ENCODE data around the gene CDSN.

Gene CDSN

DNA sequence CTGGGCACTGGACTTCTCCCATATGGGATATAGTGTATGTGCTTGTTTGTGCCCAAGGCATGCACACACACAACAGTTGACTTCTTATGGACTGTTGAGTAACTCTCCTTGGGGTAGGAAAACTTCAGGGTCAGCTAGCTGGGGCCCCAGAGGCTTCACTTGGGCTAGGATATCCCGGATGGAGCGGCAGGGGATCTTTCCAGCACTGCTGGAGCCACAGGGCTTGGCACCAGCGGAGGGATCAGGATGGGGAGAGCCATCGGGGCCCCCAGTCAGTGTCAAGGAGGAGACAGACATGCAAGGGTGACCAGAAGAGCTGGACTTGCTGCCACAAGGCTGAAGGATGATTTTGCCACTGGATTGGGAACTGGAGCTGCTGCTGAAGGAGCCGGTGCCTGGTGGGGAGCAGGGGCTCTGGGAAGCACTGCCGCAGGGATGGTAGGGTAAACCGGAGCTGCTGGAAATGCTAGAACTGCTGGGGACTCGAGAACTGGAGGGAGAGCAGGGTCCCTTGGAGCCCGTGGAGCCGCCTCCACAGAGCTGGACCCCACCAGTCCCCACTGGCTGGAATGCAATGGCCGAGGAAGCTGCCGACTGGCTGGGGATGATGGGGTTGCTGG, 4.2 kb downstream of the CDSN start:
- DNase-seq (ENCODE audit: low read depth, low spot score): no peak

DNA sequence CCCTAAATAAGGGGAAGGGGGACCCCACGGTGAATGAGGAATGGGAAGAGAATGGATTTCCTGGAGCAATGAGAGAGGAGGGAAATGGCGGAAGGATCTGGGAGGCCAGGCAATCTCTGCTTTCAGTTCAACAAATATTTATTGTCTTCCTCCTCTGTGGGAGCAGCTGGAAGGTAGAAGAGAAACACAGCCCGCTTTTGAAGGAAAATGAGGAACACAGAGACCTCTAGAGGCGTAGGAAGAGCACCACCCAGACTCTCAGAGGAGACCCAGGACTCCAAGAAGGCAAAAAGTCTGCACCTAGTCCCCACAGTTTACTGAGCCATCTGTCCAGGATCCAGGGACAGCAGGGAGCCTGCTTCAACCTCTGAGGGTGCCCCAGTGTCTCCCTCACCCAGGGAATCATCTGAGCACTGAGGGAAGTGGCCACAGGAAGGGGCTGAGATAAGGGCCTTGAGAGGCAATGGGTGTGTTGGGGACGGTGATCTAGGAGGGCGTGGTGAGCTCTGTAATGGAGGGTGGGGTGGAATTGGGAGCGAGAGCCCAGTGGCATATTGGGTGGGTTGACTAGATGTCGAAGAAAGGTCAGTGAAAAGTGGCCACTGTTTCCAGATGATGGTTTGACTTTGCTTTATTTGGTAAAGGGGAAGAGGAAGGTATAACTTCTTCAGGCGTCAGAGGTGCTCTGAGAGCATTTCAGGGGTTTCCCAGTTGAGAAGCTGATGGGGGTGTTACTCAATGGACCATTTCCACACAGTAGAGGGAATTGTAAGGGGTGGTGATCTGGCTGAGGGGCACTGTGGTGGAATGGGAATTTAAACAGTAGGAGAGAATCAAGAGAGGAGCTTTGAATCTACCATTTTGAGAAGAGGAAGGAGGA, 5.0 kb downstream of the CDSN start:
- DNase-seq (ENCODE audit: low read depth, low spot score): no peak

DNA sequence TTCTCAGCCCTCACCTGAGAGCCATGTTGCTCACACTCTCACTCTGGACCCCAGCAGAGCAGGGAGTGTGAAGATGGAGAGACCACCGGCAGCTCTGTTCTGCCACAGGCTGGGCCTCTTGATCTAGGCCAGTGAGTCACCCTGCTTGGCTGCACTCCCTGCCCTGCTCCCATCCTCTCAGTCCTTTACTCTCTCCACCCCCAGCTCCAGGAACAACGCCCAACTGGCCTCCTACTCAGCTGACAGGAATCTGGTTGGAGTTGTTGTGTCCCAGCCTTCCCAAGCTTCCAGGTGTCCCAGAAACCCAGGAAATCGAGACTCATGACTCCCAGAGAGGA, 5.7 kb downstream of the CDSN start, which contains the start of gene PSORS1C1:
PSORS1C1 (plus strand) TSS at position 260 of the 338 bp plus-strand sequence. CDS start 14,833 bp downstream, outside the sequence.
- DNase-seq (ENCODE audit: low read depth, low spot score): peak; percentile 60

DNA sequence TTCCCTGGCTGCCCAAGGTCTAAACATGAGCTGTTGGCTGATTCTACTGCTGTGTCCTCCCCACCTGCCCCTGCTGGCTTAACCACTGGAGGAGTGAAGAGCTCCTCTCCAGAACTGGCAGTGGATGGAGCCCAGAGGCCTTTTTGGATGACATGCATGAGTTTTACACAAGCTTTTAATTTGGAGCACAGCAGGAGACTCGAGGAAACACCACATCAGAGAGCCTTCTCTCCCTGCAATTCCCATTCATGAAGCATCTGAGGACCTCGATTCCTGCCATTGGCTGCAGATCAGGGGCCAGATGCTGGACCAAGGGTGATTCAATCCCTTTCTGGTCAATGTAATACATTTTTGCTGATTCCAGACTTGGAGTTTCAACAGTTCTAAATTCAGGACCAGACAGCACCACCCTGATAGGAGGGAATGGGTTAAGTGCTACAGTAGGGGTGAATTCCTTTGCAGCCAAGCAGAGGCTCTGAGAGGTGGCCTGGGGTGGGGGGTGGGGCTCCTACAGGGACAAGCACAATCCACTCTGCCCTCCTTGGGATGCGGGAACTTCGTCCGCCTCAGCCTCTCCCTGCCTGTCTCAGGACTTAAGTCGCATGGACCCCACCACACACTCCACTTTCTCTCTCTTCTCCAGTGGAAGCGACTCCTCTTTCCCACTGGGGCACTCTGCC, 6.2 kb downstream of the CDSN start:
- DNase-seq (ENCODE audit: low read depth, low spot score): peak; percentile 36

DNA sequence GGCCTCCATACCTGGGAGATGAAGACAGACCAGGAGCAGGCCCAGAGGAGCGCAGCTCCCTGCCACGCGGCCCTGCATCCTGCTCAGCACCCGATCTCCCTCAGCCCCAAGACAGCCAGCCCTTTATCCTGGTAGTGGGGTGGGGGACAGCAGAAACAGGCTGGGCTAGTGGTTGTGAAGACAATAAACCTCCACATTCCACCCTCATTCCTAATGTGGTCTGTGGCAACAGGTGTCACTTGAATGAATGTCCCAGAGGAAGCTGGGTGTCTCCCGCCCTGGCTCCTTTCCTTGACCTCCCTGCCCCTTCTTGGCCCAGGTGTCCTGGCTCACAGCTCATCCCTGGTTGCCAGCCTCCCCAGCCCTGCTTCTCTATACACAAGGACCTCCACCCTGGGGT, 7.8 kb downstream of the CDSN start, which contains the start of gene C6orf15:
C6orf15 (minus strand) TSS at position 98 of the 400 bp plus-strand sequence; CDS start at position 78, 20 bp downstream.
- no peak for DNase-seq (ENCODE audit: low read depth, low spot score)

DNA sequence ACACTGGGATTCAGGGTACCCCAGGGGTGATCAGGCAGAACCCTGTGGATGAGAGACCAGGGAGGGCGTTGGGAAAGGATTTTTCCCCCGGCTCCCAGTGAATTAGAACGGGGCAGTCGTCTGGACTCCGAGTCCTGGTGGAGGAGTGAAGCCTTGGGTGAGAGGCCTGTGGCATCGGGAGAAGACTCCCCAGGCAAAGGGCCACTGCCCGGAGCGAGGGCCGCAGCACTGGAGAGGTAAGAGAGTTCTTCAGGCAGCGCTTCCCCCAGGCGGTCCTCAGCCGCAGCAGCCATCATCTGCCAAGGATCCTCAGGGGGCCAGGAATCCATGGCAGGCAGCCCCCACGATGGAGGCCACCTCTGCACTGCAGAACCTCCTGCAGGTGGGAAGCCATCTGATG, 8.5 kb downstream of the CDSN start:
- DNase-seq (ENCODE audit: low read depth, low spot score): no peak

DNA sequence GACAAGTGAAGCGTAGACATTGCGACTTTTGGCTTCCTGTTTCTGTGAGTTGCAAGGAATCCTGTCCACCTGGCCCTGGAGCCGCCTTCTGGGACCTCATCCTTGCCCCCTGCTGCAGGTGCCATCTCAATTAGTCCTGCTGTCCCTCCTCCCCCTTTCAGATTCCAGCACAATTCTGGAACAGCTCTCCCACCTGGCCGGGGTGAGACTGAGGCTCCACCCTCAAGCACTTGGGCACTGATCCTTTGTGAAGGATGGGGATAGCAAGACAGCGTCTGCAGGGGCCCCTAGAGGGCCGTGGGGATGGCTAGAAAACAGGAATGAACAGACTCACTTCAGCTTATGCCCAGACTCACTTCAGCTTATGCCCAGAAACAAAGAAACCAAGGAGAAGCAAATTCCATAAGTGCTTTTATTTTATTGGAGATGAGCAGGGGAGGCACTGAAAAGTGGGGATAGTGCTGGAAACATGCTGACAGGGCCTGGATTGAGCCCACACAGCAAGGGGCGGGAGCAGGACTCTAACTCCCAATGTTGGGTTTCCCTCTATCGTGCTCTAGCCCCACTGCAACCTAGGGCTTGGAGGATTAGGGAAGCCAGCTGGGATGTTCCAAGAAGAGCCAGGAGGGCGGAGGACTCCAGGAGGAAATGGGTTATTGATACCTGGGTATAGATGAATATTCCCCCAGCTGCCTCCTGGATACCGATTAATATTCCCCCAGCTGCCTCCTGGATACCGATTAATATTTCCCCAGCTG, 9.2 kb downstream of the CDSN start:
- DNase-seq (ENCODE audit: low read depth, low spot score): no peak

DNA sequence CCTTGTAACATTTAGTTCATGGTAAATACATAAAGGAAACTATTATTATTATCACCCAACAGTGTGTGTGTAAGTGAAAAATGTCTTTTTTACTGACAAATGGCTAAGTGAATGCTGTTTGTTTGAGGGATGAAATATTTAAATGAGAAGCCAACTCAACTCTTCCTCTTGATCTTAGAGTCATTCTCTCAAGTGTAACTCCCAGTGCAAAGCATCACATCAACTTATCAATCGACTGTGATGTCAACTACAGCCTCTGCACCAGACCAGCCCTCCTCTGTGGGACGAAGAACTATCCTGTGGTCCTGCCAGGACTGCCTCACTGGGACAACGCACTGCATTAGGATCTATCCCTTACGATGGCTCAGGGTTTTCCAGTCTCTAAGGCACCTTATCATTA, 13.2 kb downstream of the CDSN start:
- no peak for DNase-seq (ENCODE audit: low read depth, low spot score)

DNA sequence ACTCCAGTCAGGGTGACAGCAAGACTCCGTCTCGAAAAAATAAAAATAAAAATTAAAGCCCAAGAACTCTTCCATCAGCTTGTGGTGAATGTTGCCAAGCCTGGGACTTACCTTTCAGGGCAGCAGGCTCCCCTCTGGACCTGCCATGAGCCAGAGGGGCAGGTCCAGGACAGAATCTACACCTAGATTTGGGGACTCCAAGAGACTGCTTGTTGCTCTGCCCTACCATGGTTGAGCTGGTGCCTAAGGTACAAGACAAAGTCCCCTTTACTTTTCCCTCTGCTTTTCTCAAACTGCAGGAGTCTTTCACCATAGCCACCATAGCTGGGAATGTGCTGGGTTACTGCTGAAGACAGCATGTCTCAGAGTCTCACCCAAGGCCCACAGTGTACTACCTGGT, 17.1 kb downstream of the CDSN start:
- no peak for DNase-seq (ENCODE audit: low read depth, low spot score)

DNA sequence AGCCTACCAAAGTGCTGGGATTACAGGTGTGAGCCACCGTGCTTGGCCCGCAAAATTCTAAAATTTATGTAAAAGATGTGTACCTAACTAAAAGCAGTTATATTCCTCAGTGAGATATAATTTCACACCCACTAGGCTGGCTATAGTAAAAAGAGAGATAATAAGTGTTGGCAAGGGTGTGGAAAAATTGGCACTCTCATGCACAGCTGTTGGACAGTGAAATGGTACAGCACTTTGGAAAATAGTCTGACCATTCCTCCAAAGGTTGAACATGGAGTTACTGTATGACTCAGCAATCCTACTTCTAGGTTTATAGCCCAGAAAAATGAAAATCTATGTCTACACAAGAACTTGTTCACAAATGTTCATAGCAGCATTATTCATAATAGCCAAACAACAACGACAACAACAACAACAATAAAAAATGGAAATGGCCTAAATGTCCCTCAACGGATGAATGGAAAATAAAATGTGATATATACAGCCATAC, 21.8 kb downstream of the CDSN start:
- no peak for DNase-seq (ENCODE audit: low read depth, low spot score)

DNA sequence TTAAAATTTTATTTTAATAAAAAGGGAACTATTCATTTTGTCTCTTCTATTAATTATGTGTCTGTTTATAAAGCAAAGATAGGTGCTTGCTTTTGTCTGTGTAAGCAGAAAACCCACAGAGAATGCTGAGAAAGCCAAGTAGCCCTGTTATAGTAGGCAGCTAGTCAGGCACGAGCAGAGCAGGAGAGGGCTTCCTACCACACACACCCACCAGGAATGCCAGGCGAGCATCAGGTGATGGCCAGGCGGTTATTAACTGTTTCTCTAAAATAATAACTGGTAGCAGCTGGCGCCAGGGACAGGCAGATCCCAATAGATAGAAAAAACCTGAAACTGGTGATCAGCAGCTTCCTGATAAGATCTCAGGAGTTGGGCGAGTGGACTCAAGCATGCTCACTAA, 23.6 kb downstream of the CDSN start:
- DNase-seq (ENCODE audit: low read depth, low spot score): no peak

DNA sequence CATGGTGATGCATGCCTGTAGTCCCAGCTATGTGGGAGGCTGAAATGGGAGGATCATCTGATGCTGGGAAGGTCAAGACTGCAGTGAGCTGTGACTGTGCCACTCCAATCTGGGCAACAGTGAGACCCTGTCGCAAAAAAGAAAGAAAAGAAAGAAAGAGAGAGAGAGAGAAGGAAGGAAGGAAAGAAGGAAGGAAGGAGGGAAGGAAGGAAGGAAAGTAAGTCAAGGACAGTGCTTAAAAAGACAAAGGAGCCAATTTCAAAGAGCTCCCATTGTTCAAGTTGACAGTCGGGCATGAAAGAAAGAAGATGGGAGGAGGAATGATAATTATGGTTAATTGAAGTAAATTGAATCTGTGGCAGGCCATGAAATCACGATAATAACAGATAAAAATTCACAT, 24.0 kb downstream of the CDSN start:
- DNase-seq (ENCODE audit: low read depth, low spot score): no peak

DNA sequence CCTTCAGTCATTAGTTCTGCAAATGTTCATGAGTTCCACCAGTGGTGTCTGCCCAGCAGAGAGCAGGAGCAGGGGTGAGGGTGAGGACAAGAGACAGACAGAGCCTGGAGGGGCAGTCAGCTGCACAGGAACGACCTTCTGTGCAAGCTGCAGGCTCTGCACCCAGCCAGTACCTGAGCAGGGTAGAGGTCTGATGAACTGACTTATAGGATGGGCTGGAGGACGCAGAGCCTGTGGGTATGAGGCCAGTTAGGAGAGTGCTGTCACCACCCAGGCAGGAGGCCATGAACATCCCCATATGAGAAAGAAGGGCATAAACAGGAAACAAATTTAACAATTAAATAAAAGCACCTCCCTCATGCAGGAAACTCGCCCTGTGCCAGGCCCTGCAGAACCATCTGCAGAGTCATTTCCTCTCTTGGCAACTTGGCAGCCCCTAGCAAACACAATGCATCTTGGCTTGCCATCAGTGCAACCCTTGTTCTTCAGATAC, 25.8 kb downstream of the CDSN start:
- DNase-seq (ENCODE audit: low read depth, low spot score): no peak

DNA sequence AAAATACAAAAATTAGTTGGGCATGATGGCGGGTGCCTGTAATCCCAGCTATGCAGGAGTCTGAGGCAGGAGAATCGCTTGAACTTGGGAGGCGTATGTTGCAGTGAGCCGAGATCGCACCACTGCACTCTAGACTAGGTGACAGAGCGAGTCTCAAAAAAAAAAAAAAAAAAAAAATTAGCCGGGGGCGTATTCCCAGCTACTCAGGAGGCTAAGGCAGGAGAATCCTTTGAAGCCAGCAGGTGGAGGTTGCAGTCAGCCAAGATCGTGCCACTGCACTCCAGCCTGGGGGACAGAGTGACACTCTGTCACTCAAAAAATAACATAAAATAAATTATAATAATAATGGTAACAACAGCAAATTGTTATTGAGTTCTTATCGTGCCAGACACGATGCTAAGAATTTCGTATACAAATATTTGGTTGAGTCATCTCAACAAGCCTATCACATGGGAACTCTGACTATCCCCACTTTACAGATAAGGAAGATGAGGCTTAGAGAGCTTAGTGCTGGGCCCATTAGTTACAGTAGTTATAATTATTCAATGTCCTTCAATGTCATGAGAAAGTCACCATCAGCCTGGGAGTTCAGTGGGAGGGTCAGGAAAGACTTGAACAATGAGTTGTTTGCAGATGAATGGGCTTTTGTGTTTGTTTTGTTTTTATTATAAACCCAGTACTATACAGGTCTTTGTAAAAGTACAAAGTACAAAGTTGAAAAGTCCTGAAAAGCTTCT, 27.3 kb downstream of the CDSN start:
- no peak for DNase-seq (ENCODE audit: low read depth, low spot score)

DNA sequence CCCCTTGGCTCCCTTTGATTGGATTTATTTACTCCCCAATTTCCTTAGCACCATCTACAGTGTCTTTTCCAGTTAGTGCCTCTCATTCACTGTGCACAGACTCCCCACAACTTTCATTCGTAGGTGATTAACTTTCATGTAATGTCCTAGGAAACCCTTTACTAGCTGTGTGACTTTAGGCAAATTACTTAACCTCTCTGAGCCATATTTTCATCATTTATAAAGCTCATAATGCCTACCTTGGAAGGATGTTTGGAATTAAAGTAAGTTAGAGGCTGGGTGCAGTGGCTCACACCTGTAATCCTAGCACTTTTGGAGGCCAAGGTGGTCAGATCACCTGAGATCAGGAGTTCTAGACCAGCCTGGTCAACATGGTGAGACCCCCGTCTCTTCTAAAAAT, 28.0 kb downstream of the CDSN start:
- DNase-seq (ENCODE audit: low read depth, low spot score): no peak

DNA sequence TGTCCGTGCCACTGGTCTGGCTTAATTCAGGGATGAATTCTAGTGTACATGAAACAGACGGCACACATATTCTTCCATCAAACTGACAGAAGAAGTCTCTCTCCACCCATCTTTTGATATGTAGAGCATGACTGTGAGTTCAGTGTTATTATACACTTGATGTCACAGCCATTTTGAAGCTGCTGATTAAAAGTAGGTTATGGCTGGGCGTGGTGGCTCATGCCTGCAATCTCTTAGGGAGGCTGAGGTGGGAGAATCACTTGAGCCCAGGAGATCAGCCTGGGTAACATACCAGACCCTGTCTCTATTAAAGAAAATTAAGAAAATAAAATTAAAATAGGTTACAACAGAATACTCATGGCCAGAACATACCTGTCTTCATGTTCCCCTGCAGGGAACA, 28.6 kb downstream of the CDSN start:
- no peak for DNase-seq (ENCODE audit: low read depth, low spot score)

DNA sequence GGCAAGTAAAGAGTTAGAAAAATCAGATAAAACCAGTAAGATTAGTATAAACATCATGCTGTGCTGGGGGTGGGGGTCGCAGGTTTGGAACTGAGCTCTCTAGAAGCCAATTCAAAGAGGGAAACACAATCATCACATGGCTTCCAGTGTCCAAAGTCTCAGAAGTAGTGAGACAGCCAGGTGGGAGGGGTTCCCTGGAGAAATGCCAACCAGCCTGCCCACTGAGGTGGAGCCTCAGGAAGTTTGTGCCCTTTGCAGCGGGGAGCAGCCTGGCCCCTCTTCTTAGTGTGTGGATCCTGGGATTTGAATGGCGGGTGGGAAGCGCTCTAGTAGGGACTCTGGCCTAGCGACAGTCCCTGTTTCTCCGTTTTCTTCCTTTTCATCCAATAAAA, 29.3 kb downstream of the CDSN start:
- DNase-seq (ENCODE audit: low read depth, low spot score): no peak

DNA sequence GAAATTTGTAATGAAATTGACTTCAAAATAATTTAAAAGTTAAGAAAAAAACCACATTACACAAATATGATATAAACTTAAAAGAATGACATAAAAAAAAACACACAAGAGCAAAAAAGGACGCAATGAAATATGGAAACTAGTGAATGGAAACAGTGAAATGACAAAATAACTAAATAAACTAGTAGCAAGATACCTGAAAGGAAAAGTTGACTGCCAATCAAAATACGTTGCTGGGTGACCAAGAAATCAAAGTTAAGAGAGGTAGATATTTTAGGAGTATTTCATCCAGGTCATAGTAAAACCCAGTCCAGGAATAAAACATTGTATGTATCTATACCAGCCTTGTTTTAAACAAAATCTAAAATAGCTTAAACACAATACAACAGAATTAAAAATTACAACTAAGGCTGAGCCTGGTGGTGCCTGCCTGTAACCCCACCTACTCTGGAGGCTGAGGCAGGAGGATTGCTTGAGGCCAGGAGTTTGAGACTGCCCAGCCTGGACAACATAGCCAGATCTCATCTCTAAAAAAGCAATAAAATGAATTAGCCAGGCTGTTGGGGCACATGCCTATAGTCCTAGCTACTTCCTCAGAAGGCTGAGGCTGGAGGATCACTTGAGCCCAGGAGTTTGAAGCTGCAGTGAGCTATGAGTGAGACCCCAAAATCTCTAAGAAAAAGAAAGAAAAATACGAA, 29.8 kb downstream of the CDSN start:
- DNase-seq (ENCODE audit: low read depth, low spot score): no peak

DNA sequence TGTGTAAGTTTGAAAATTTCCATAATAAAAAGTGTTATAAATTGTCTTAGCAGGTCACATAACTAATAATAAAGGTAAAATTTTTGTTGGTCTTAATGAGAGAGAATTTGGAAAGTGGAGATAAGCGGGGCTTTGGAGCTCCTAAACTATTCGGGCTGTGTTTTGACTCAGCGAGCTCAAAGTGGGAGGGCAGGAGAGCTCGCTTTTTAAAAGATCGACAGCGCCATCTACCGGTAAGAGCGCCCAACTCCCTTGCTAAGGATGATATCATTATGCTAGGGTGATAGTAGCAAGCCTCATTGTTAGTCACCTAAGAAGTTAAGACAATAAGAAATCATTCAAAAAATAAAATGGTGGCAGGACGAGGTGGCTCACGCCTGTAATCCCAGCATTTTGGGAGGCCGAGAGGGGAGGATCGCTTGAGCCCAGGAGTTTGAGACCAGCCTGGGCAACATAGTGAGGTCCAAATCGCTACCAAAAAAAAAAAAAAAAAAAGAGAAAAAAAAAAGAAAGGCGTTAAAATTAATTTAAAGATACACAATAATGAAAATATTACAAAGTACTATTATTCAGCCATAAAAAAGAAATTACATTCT, 32.7 kb downstream of the CDSN start:
- peak; percentile 58 for DNase-seq (ENCODE audit: low read depth, low spot score)

Measured in brain pericyte (primary cell).